ENCODE results near the gene SIM2. TPM values are rescaled to one million over a fixed set of nuclear protein-coding genes. Genes with fewer than 3 reads are reported as not detected.

Gene SIM2
- polyA plus RNA-seq, 1 experiment, result not detected

- POLR2A ChIA-PET, result no interaction called here
- DNase-seq (ENCODE audit: low read depth), result no peak
- TF ChIP-seq, protein P1, sequence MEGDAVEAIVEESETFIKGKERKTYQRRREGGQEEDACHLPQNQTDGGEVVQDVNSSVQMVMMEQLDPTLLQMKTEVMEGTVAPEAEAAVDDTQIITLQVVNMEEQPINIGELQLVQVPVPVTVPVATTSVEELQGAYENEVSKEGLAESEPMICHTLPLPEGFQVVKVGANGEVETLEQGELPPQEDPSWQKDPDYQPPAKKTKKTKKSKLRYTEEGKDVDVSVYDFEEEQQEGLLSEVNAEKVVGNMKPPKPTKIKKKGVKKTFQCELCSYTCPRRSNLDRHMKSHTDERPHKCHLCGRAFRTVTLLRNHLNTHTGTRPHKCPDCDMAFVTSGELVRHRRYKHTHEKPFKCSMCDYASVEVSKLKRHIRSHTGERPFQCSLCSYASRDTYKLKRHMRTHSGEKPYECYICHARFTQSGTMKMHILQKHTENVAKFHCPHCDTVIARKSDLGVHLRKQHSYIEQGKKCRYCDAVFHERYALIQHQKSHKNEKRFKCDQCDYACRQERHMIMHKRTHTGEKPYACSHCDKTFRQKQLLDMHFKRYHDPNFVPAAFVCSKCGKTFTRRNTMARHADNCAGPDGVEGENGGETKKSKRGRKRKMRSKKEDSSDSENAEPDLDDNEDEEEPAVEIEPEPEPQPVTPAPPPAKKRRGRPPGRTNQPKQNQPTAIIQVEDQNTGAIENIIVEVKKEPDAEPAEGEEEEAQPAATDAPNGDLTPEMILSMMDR (IDR thresholded peaks at IDR 0.05; ENCODE audit: insufficient read depth, low read depth, low read length), result no peak
- no peak overlapping the region for H3K4me3 ChIP-seq (ENCODE audit: low read depth, low read length)
- H3K36me3 ChIP-seq (ENCODE audit: control insufficient read depth, insufficient read depth, low read length), result no peaks in the 10 kb centered on the region
- peaks cover 76% of the 10 kb centered on the region for H3K27me3 ChIP-seq (ENCODE audit: control insufficient read depth, insufficient read depth, low read length)
- CTCF ChIA-PET, result no interaction called here
These were observed 3.7 kb upstream of the SIM2 start for GRCh38 chr21:36695283-36695634.

- POLR2A ChIA-PET, result no interaction called here
- H3K4me3 ChIP-seq (ENCODE audit: low read depth, low read length), result no peak overlapping the region
- CTCF ChIA-PET, result no interaction called here
- peaks cover 81% of the 10 kb centered on the region for H3K27me3 ChIP-seq (ENCODE audit: control insufficient read depth, insufficient read depth, low read length)
- no peaks in the 10 kb centered on the region for H3K36me3 ChIP-seq (ENCODE audit: control insufficient read depth, insufficient read depth, low read length)
- no peak for DNase-seq (ENCODE audit: low read depth)
- TF ChIP-seq, protein P1 (IDR thresholded peaks at IDR 0.05; ENCODE audit: insufficient read depth, low read depth, low read length), result no peak
These were observed 3.1 kb upstream of the SIM2 start for GRCh38 chr21:36695671-36696389.

GRCh38 chr21:36696390-36697059 lies 2.4 kb upstream of the SIM2 start:
- TF ChIP-seq, protein P1 (IDR thresholded peaks at IDR 0.05; ENCODE audit: insufficient read depth, low read depth, low read length), result no peak
- no peaks in the 10 kb centered on the region for H3K36me3 ChIP-seq (ENCODE audit: control insufficient read depth, insufficient read depth, low read length)
- no peak overlapping the region for H3K4me3 ChIP-seq (ENCODE audit: low read depth, low read length)
- ChIA-PET POLR2A (no interaction called here), CTCF (interaction anchor here (0.8 kb wide), 1 partner anchor 57 kb away, joined by 3 read pairs; no protein-coding TSS in a partner anchor)
- peaks cover 85% of the 10 kb centered on the region for H3K27me3 ChIP-seq (ENCODE audit: control insufficient read depth, insufficient read depth, low read length)
- DNase-seq (ENCODE audit: low read depth), result no peak

- H3K36me3 ChIP-seq (ENCODE audit: control insufficient read depth, insufficient read depth, low read length), result no peaks in the 10 kb centered on the region
- no peak overlapping the region for H3K4me3 ChIP-seq (ENCODE audit: low read depth, low read length)
- no peak for DNase-seq (ENCODE audit: low read depth)
- ChIA-PET CTCF (interaction anchor here (0.8 kb wide), 1 partner anchor 56 kb away, joined by 3 read pairs; no protein-coding TSS in a partner anchor), POLR2A (no interaction called here)
- peaks cover 84% of the 10 kb centered on the region for H3K27me3 ChIP-seq (ENCODE audit: control insufficient read depth, insufficient read depth, low read length)
- TF ChIP-seq, protein P1 (IDR thresholded peaks at IDR 0.05; ENCODE audit: insufficient read depth, low read depth, low read length), result no peak
These were observed 1.7 kb upstream of the SIM2 start for GRCh38 chr21:36697060-36697850.

- ChIA-PET CTCF (no interaction called here), POLR2A (no interaction called here)
- H3K4me3 ChIP-seq (ENCODE audit: low read depth, low read length), result no peak overlapping the region
- peaks cover 85% of the 10 kb centered on the region for H3K27me3 ChIP-seq (ENCODE audit: control insufficient read depth, insufficient read depth, low read length)
- H3K36me3 ChIP-seq (ENCODE audit: control insufficient read depth, insufficient read depth, low read length), result no peaks in the 10 kb centered on the region
- no peak for DNase-seq (ENCODE audit: low read depth)
- TF ChIP-seq, protein P1 (IDR thresholded peaks at IDR 0.05; ENCODE audit: insufficient read depth, low read depth, low read length), result no peak
These were observed 997 bp upstream of the SIM2 start for GRCh38 chr21:36697851-36698384.
